ENCODE measurements around the gene RXFP4. TPM values are rescaled to one million over a fixed set of nuclear protein-coding genes. Genes with fewer than 3 reads are reported as not detected.

Gene RXFP4
- total and polyA plus RNA-seq, 9 of the 15 experiments (the other 6 are each of a cell fraction or from before 2014, with no cell fraction given), result 0.64 TPM; not detected in 8

DNA sequence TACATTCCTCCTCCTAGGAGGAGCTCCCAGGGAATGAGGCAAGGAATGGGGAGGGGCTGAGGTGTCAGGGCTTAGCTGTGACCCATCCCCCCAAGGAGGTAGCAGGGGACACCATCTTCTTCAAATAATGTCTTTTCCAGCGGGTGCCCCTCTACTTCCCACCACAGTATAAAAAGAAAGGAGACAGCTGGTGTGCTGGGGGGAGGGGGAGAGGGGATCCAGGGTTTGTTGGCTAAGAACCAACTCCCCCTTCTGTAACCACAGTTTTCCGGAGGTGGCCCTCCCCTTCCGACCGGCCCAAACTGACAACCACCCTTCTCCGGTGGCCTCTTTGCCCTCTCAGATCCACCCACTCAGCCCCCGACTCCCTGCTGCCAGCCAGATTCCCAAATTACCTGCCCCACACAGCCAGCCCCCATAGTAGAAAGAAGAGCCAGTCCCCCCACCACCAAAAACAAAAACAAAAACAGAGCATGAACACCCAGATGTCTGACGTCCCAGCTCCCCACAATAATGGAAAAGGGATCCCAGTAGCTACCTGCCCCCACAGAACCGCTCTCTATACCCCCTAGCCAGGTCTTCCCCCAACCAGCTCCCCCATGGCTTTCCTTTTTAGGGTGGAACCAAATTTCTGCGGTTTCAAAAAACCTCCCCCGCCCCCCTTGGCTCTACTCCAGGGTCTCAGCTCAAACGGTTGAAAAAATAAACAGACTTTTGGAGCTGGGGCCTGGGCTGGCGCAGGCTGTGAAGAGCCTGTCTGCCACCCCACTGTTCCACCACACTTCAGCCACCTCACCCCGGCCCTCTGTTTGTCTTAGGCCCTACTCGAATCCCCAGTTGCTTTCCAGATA is 34.8 kb downstream of the RXFP4 start (continued):
- peak; percentile 72 for TF ChIP-seq TFAP4 (CRISPR knock-in tag; IDR thresholded peaks at IDR 0.05; ENCODE audit: borderline replicate concordance)
- TF ChIP-seq EGR1 (conservative IDR thresholded peaks at IDR 0.05), result peak; percentile 85
- TF ChIP-seq, protein P1, sequence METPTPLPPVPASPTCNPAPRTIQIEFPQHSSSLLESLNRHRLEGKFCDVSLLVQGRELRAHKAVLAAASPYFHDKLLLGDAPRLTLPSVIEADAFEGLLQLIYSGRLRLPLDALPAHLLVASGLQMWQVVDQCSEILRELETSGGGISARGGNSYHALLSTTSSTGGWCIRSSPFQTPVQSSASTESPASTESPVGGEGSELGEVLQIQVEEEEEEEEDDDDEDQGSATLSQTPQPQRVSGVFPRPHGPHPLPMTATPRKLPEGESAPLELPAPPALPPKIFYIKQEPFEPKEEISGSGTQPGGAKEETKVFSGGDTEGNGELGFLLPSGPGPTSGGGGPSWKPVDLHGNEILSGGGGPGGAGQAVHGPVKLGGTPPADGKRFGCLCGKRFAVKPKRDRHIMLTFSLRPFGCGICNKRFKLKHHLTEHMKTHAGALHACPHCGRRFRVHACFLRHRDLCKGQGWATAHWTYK (CRISPR knock-in tag; IDR thresholded peaks at IDR 0.05), result no peak
- no peak for TF ChIP-seq ZNF324 (CRISPR knock-in tag; IDR thresholded peaks at IDR 0.05)
- no peak for TF ChIP-seq CBX8 (IDR thresholded peaks at IDR 0.05; ENCODE audit: borderline replicate concordance, extremely low read depth, low read depth, low read length, poor library complexity, severe bottlenecking)
- TF ChIP-seq GTF2F1 (IDR thresholded peaks at IDR 0.05; ENCODE audit: low read depth, low read length), result no peak
- no peak for TF ChIP-seq PPARD (CRISPR knock-in tag; IDR thresholded peaks at IDR 0.05)
- no peak for TF ChIP-seq DNMT1 (IDR thresholded peaks at IDR 0.05)
- no peak for TF ChIP-seq HNRNPLL (IDR thresholded peaks at IDR 0.05; ENCODE audit: low read depth, low read length, poor library complexity, severe bottlenecking)
- TF ChIP-seq, protein P2, sequence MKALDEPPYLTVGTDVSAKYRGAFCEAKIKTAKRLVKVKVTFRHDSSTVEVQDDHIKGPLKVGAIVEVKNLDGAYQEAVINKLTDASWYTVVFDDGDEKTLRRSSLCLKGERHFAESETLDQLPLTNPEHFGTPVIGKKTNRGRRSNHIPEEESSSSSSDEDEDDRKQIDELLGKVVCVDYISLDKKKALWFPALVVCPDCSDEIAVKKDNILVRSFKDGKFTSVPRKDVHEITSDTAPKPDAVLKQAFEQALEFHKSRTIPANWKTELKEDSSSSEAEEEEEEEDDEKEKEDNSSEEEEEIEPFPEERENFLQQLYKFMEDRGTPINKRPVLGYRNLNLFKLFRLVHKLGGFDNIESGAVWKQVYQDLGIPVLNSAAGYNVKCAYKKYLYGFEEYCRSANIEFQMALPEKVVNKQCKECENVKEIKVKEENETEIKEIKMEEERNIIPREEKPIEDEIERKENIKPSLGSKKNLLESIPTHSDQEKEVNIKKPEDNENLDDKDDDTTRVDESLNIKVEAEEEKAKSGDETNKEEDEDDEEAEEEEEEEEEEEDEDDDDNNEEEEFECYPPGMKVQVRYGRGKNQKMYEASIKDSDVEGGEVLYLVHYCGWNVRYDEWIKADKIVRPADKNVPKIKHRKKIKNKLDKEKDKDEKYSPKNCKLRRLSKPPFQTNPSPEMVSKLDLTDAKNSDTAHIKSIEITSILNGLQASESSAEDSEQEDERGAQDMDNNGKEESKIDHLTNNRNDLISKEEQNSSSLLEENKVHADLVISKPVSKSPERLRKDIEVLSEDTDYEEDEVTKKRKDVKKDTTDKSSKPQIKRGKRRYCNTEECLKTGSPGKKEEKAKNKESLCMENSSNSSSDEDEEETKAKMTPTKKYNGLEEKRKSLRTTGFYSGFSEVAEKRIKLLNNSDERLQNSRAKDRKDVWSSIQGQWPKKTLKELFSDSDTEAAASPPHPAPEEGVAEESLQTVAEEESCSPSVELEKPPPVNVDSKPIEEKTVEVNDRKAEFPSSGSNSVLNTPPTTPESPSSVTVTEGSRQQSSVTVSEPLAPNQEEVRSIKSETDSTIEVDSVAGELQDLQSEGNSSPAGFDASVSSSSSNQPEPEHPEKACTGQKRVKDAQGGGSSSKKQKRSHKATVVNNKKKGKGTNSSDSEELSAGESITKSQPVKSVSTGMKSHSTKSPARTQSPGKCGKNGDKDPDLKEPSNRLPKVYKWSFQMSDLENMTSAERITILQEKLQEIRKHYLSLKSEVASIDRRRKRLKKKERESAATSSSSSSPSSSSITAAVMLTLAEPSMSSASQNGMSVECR (CRISPR knock-in tag; IDR thresholded peaks at IDR 0.05), result no peak
- TF ChIP-seq RB1 (IDR thresholded peaks at IDR 0.05; ENCODE audit: low read depth), result no peak
- TF ChIP-seq KAT2B (IDR thresholded peaks at IDR 0.05; ENCODE audit: low read depth, low read length), result no peak
- no peak for TF ChIP-seq ETS2 (tag; IDR thresholded peaks at IDR 0.05; ENCODE audit: borderline replicate concordance, poor library complexity, severe bottlenecking)
- TF ChIP-seq HMG20A (CRISPR knock-in tag; conservative IDR thresholded peaks at IDR 0.05), result no peak
- no peak for TF ChIP-seq NCOA6 (IDR thresholded peaks at IDR 0.05)
- TF ChIP-seq EP300 (IDR thresholded peaks at IDR 0.05; ENCODE audit: low read length), result peak; percentile 71; the same call in 1 of the 2 replicates
- no peak for TF ChIP-seq TCF7 (IDR thresholded peaks at IDR 0.05; ENCODE audit: borderline replicate concordance)
- TF ChIP-seq POLR2B (IDR thresholded peaks at IDR 0.05; ENCODE audit: low read depth, partially characterized antibody), result peak; percentile 35
- TF ChIP-seq ZNF280A (IDR thresholded peaks at IDR 0.05; ENCODE audit: low read depth, partially characterized antibody), result no peak
